Stimulated activated CD4-positive, alpha-beta T cell treated with anti-CD3 and anti-CD28 coated beads, Interleukin-1b, Interleukin-23, amount 100 ng/mL, for 48 hours (primary cell): ENCODE results near the gene PPP2R3A.
"Not testable (repeated sequence)": the region's sequence is repeated elsewhere in the genome, so short reads cannot be mapped to it uniquely, and the experiment has no call there.

Experiments
- DNase-seq: peaks from one replicate; pipeline ENCODE4 v3.0.0-alpha.2; 2020

The PPP2R3A gene

DNA sequence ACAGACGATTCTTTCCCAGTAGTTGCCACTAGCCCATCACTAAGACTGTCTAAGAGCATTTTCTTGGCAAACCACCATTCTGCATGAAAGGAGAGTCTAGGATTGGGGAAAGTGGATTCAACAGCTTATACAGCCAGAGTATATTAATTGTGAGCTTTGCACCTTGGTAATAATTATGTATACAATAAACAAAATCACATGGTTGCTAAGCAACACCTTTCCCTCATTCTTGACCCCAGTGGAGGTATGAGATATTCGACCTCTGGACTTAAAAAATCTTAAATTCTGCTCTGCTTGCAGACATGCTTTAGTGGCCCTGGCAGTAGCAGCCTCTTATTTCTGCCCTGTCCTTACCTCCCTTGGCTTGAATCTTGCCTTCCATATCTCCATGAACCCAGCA is 73.1 kb downstream of the PPP2R3A start:
- DNase-seq = no peak

- DNase-seq = no peak
These were observed 77.2 kb downstream of the PPP2R3A start for GRCh38 chr3:136042608-136043221.

GRCh38 chr3:136044980-136045745 is 79.6 kb downstream of the PPP2R3A start:
- no peak for DNase-seq

DNA sequence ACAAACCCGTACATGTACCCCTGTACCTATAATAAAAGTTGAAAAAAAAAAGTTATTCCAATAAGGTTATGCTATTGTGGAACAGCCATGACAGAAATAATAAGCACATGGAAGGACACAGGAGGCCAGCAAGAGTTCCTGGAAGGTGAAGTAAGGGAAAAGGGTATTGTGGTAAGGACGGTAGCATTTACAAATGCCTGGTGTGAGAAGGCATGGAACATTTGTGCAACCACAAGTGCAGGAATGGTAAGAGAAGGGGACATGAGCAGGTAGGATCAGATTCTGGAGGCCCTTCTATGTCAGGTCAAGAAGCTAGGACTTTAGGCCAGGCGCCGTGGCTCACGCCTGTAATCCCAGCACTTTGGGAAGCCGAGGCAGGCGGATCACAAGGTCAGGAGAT is 82.5 kb downstream of the PPP2R3A start:
- no peak for DNase-seq

DNA sequence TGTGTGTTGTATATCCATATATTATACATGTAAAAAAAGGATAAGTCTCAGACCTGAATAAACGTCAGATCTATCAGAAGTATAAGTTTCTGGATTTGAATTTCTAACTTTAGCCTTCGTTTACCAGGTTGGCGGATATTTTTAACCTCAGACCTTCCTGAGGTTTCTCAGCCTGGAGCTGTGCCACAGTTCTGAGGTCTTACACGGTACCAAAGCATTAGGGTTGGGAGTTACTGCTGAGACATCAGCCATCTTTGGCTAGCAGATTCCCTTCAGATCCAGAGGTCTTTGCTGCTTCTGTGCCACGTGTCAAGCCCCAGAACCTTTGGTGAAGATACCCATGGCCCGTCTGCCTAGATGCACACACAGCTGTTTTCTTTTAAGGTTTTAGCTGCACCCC is 84.7 kb downstream of the PPP2R3A start:
- DNase-seq = no peak

DNA sequence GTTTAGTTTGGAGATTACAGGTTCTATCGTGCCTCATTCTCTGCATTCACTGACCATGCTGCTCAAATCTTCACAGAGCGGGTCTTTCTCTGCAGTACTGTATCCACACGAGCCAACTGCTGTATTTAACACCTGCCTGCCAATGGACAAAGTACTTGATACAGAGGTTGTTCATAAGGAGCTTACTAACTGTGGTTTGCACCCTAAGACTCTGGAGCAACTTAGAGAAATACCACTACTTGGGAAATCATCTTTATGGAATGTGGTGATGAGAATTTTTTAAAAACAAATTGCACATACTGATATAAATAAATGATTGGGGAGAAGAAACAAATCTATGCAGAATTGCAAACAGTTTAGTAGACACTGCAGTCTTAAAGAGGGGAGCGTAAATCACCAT is 90.0 kb downstream of the PPP2R3A start:
- no peak for DNase-seq

DNA sequence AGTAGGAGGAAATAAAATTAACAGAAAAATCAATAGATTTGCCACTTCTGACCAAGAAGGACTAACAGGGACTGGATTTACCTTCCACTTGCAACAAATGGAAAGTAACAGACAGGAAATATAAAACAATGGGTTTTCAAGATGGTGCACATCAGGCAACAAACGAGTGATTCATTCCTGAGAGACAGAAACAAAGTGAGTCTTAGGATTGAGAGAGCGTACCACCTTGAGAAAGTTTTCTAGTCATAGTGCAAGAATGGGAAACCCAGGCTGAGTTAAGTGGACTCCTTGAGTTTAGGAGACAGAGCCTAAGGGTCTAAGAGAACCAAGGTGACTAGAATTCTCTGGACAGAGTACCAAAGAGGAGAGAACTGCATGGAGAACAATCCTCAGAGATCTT is 101.7 kb downstream of the PPP2R3A start:
- DNase-seq = no peak

DNA sequence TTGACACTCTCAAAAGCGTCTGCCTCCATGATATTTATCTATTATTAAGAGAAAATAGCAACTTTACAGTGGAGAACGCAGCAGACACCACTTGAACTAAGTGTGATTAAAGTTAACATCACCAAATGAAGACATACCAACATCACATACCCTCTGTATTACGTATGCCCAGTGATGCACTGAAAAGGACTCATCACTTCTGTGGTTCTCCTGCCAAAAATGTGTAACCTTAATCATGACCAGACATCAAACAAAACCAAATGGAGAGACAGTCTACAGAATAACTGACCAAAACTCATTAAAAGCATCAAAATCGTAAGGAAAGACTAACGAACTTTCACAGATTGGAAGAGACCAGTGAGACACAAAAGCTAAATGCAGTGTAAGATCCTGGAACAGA is 103.2 kb downstream of the PPP2R3A start:
- DNase-seq = no peak

DNA sequence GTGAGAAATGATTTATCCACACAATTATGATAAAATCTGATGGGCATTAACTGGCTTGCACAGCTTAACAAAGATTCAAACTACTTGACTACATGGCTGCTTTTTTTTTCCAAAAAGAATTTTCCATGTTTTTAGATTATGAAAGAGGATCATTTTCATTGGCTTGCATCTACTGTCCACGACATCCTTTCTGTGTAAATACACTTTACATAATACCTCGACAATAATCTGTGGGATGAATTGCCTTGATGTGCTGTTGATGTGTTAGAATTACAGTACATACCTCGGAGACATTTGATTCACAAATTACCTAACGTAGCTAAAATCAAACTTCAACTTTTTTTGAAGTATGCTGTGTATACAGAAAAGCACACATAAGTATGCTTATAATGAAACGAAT is 104.4 kb downstream of the PPP2R3A start:
- no peak for DNase-seq

GRCh38 chr3:136070334-136070733 is 104.8 kb downstream of the PPP2R3A start:
- no peak for DNase-seq

DNA sequence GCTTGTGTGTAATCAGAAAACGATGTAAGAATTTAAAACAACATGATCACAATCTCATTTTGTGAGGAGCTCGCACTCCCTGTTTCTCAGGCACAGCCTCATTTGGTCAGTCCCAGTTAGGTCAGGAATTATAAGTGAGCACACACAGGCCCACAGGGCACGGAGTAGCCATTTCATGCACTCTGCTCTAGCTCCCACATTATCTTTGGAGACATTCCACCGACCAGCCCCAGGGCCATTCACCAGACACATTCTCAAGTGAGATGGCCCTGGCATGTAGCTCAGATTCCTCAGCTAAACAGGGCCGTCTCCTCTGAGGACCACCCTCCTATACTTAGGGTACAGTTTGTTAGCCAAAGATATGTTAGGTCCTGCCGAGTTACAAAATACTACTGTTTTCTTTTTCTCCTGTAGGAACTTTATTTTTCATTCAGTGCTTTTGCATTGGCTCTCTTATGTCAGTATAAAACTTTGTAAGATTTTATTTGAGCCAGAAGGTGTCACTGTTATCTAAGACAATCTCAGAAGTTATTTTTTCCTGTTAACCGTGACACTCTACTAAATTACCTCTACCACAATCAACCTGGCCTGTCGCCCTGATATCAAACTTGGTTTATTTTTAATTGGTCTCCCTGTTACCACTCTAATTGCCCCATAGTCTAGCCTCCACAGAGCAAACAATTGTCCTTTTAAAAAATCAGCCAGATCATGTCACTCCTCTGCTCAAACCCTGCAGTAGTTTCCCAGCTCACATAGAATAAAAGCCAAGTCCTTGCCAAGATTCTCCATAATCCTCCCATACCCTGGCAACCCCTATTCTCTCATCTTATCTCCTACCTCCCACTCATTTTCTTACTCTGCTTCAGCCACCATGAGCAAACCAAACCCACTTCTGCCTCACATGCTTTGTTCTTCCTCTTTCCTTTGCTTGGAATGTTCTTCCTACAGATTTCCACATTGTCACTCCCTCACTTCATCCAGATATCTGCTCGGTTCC is 105.7 kb downstream of the PPP2R3A start:
- no peak for DNase-seq

GRCh38 chr3:136074546-136075170 is 109.1 kb downstream of the PPP2R3A start:
- no peak for DNase-seq

DNA sequence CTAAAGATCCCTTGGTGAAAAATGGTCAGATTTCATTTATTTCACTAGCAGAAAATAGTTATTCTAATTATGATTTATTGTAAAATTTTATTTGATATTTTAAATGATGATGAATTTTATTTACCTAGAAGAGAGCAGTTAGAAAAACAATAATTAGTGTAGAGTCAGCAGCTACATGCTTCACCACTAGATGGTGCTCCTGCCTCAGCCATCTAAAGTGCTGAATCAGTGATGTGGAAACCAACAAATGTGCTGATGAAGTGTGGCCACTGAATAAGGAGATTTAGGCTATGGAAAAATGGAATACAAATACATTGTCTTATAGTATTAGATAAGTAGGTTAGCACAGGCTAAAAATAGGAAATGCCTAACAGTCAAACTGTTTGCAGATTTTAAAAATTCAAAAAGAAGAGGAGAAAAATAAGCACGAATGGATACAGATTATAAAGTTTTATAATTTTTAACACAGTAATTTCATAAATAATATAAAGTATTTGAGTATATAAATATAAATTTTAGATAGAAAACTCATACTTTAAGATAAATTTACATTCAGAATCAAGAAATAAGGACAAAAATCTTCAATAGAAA is 109.8 kb downstream of the PPP2R3A start:
- DNase-seq = peak; percentile 60

GRCh38 chr3:136075811-136076210 is 110.3 kb downstream of the PPP2R3A start:
- DNase-seq = no peak

DNA sequence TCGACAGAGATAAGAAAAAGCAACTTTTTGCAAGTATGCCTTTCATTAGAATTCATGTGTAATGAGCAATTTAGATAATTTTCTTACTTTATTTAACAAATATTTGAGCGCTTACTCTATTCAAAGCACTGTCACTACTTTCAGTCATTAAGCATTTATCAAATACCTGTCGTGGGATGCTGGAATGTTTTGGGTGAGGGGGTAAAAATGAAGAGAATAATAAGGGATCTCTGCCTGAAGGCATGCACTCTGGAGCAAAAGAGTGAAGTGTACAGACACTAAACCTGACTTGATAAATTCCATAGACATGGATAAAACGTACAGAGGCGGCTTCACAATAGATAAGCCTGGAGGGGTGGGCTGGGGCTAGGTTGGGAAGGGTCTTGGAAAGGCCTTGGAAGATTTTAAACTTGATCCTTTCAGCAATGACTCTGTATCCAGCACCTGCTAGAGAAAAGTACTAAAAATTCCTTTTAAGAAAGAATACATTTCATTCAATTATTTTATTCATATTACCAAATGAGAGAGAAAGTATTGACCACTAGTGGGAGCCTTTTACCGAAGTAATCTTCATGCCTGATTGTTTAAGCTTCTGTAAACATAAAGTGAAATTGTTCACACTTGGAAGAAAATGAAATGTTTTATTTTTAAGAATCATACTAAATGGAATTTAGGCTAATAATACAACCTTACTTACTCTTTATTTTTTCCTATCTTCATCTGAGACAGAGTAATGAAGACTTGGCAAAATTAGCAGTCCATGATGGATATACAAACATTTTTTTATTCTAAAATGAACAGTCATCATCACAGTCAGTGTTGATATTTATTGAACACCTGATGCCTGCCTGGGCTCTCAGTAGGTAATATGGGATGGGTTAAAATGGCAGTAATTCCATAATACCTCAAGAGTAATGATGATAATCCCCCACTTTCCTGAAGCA is 113.2 kb downstream of the PPP2R3A start:
- DNase-seq = no peak

- not testable (repeated sequence) for DNase-seq
These were observed 118.3 kb downstream of the PPP2R3A start for GRCh38 chr3:136083641-136084382.

DNA sequence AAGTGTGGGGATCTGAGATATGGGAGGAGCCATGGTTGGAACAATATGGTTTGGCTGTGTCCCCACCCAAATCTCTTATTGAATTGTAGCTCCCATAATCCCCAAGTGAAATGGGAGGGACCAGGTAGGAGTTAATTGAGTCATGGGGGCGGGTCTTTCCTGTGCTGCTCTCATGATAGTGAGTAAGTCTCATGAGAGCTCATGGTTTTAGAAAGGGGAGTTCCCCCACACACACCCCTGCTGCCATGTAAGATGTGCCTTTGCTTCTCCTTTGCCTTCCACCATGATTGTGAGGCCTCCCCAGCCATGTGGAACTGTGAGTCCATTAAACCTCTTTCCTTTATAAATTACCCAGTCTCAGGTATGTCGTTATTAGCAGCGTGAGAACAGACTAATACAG is 119.5 kb downstream of the PPP2R3A start:
- peak; percentile 6 for DNase-seq

DNA sequence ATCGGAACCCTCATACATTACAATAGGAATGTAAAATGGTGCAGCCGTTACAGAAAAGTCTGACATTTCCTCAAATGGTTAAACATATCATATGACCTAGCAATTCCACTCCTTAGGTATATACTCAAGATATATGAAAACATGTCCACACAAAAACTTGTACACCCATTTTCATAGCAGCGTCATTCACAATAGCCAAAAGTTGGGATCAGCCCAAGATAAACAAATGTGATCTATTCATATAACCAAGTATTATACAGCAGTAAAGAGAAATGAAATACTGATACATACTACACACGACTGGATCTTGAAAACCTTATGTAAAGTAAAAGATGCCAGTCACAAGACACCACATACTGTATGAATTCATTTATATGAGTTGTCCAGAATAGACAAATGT is 128.2 kb downstream of the PPP2R3A start:
- no peak for DNase-seq

DNA sequence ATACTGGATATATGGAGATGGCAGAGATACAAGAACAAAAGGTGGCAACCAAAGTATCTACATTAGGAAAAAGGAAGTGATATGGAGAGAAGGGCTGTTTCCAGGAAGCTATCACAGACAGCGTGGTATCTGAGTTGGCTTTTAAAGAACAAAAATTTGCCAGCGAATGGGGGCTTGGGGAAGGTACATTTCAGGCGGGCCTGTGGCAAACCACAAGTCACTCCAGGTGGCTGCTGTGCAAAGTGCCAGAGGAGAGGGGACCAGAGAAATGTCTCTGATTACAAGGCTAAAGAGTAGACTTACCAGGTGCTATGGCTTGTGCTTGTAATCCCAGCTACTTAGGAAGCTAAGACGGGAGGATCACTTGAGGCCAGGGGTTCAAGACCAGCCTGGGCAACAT is 139.5 kb downstream of the PPP2R3A start:
- DNase-seq = no peak

GRCh38 chr3:136106101-136106500 is 140.6 kb downstream of the PPP2R3A start:
- no peak for DNase-seq

DNA sequence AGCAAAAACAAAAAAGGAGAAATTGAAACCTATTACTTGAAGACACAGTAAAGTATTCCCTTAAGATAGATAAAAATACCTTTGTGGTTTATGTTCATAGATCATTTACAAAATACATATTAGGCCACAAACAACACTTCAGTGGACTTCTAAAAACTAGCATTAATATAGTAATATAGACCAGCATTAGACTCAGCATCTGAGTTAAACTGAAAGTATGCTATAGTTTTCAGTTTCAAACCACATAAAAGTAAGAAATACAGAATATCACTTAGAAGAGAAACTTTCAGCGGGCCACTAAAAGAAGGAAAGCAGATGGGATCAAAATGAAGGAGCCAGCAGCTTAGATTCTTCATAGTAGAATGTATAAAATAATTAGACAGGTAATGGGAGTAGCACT is 144.0 kb downstream of the PPP2R3A start:
- no peak for DNase-seq
